Uterus (tissue), 4 donors: ENCODE data around the gene LARP1B. TPM values are rescaled to one million over a fixed set of nuclear protein-coding genes. Genes with fewer than 3 reads are reported as not detected.
"Not testable (repeated sequence)": the region's sequence is repeated elsewhere in the genome, so short reads cannot be mapped to it uniquely, and the experiment has no call there.

ENCODE experiments used
- DNase-seq, 2 donors: peaks; one replicate each; pipeline ENCODE4 v3.0.0-alpha.2; 2019 to 2020
- H3K27ac ChIP-seq, 2 donors: fragments of 200-600 bp; sonication (generic); 1 replicate in 1 of 2; 2 replicates in 1 of 2; pipeline ENCODE4 v1.5.1; 2016 to 2018
- H3K27me3 ChIP-seq, 2 donors: fragments of 200-600 bp; sonication (generic); one replicate each; pipeline ENCODE4 v1.5.1; 2018 to 2019; ENCODE audit warnings: control low read depth in 1 of 2
- H3K36me3 ChIP-seq, 2 donors: fragments of 200-600 bp; sonication (generic); one replicate each; pipeline ENCODE4 v1.5.1; 2019; ENCODE audit warnings: control low read depth in 1 of 2
- H3K4me1 ChIP-seq, 2 donors: fragments of 200-600 bp; sonication (generic); one replicate each; pipeline ENCODE4 v1.5.1; 2018 to 2019; ENCODE audit warnings: control low read depth in 1 of 2
- H3K4me3 ChIP-seq, 2 donors: fragments of 200-600 bp; sonication (generic); 1 replicate in 1 of 2; 2 replicates in 1 of 2; pipeline ENCODE4 v1.5.1; 2018 to 2019; ENCODE audit warnings: mild to moderate bottlenecking in 1 of 2
- H3K9me3 ChIP-seq, 2 donors: fragments of 200-600 bp; sonication (generic); one replicate each; pipeline ENCODE4 v1.5.1; 2019; ENCODE audit warnings: control low read depth in 1 of 2
- CTCF ChIP-seq, 4 experiments: fragments of 200-600 bp in 2 of 4; fragments of 450-650 bp in 2 of 4; sonication (generic) in 2 of 4; IDR thresholded peaks; one replicate each; pipeline ENCODE4 v1.5.1; 2016 to 2019; ENCODE audit warnings: antibody characterized with exemption in 4 of 4, mild to moderate bottlenecking in 2 of 4, moderate library complexity in 1 of 4
- POLR2A ChIP-seq, 2 donors: fragments of 450-650 bp; IDR thresholded peaks; one replicate each; pipeline ENCODE4 v1.6.1; 2016; ENCODE audit warnings: antibody characterized with exemption in 2 of 2, mild to moderate bottlenecking in 1 of 2, moderate library complexity in 1 of 2
- intact Hi-C: fragments of 100-400 bp; cut with DNase I; formaldehyde crosslinking; loops from one replicate; pipeline ENCODE4 v1.15.1; 2023; ENCODE audit warnings: low total_unique reads
- total RNA-seq, 4 donors: library from RNA; depleted of rRNA in 3 of 4; stranded (reverse); fragments of >200 nt in 3 of 4; gene quantifications; one replicate each; pipeline versions ENCODE4 v1.1.0 to v1.2.4, GENCODE V29; 2014 to 2023
- donor health status: DM: yes; HTN: yes; CAD: no.

LARP1B gene
- total RNA-seq, 4 donors from 2014 or later, result 11.2 to 41.5 (median 36.1) TPM

GRCh38 chr4:128241981-128242380, 180.9 kb downstream of the LARP1B start:
- no peak overlapping the region for H3K4me3 ChIP-seq
- H3K27ac ChIP-seq, result no peak overlapping the region
- H3K4me1 ChIP-seq, result no peaks in the 10 kb centered on the region
- H3K9me3 ChIP-seq, result no peaks in the 10 kb centered on the region
- H3K36me3 ChIP-seq, result no peaks in the 10 kb centered on the region
- intact Hi-C loops, result no loop called here
- no peak for TF ChIP-seq CTCF (IDR thresholded peaks at IDR 0.05)
- TF ChIP-seq POLR2A (IDR thresholded peaks at IDR 0.05), result no peak
- no peak for DNase-seq
- no peaks in the 10 kb centered on the region for H3K27me3 ChIP-seq

GRCh38 chr4:128242601-128243000, 181.5 kb downstream of the LARP1B start:
- H3K4me1 ChIP-seq, result no peaks in the 10 kb centered on the region

GRCh38 chr4:128244379-128244778, 183.3 kb downstream of the LARP1B start:
- TF ChIP-seq POLR2A (IDR thresholded peaks at IDR 0.05) (no peak), CTCF (IDR thresholded peaks at IDR 0.05) (no peak)
- H3K27ac ChIP-seq, result no peak overlapping the region
- no peaks in the 10 kb centered on the region for H3K36me3 ChIP-seq
- DNase-seq, result no peak
- H3K27me3 ChIP-seq, result no peaks in the 10 kb centered on the region
- H3K4me3 ChIP-seq, result no peak overlapping the region
- intact Hi-C loops, result no loop called here
- H3K9me3 ChIP-seq, result no peaks in the 10 kb centered on the region
- no peaks in the 10 kb centered on the region for H3K4me1 ChIP-seq

More at GRCh38 chr4:128242601-128243000, 181.5 kb downstream of the LARP1B start:
- DNase-seq, result no peak
- TF ChIP-seq POLR2A (IDR thresholded peaks at IDR 0.05) (no peak), CTCF (IDR thresholded peaks at IDR 0.05) (no peak)
- no peaks in the 10 kb centered on the region for H3K36me3 ChIP-seq
- H3K9me3 ChIP-seq, result no peaks in the 10 kb centered on the region
- H3K4me3 ChIP-seq, result no peak overlapping the region
- no peaks in the 10 kb centered on the region for H3K27me3 ChIP-seq
- intact Hi-C loops, result no loop called here
- no peak overlapping the region for H3K27ac ChIP-seq

- H3K27ac ChIP-seq, H3K9me3 ChIP-seq, intact Hi-C loops, H3K4me1 ChIP-seq, DNase-seq, H3K36me3 ChIP-seq, H3K4me3 ChIP-seq, H3K27me3 ChIP-seq: not testable (repeated sequence)
Measured at GRCh38 chr4:128245391-128245790, 184.3 kb downstream of the LARP1B start.

- intact Hi-C loops, result no loop called here
- Histone ChIP-seq H3K4me3 (no peak overlapping the region), H3K9me3 (no peaks in the 10 kb centered on the region), H3K27me3 (no peaks in the 10 kb centered on the region), H3K4me1 (no peaks in the 10 kb centered on the region), H3K36me3 (no peaks in the 10 kb centered on the region), H3K27ac (no peak overlapping the region)
- DNase-seq, result no peak
- TF ChIP-seq CTCF (IDR thresholded peaks at IDR 0.05), result no peak
- TF ChIP-seq POLR2A (IDR thresholded peaks at IDR 0.05), result no peak
Measured at GRCh38 chr4:128247906-128248305, 186.8 kb downstream of the LARP1B start.
